Measurements from ENCODE around the gene IL37.

GRCh38 chr2:112959109-112959812 lies 48.3 kb downstream of the IL37 start:
- TF ChIP-seq POLR2AphosphoS5 (IDR thresholded peaks at IDR 0.05) (no peak), CTCF (IDR thresholded peaks at IDR 0.05) (peak in 2 of 5 experiments; percentile 13 to 30), POLR2A (IDR thresholded peaks at IDR 0.05) (no peak), EP300 (IDR thresholded peaks at IDR 0.05; ENCODE audit: low read depth) (no peak)
